ENCODE results near the gene WNT7B. TPM values are rescaled to one million over a fixed set of nuclear protein-coding genes. Genes with fewer than 3 reads are reported as not detected.
A peak's percentile ranks its signal among the peaks of the same experiment; 100 is the strongest.

The WNT7B gene
- total and polyA plus RNA-seq, 2 of the 8 experiments (the other 6 are each of a cell fraction or from before 2014, with no cell fraction given), result 0.14 to 0.24 TPM

- H2BK5ac ChIP-seq (ENCODE audit: low read depth, low read length), result no peak overlapping the region
- TF ChIP-seq GABPA (IDR thresholded peaks at IDR 0.05; ENCODE audit: borderline replicate concordance, insufficient read depth, low read length), result no peak
- TF ChIP-seq JUN (IDR thresholded peaks at IDR 0.05; ENCODE audit: low read depth, low read length), result no peak
- no peak for TF ChIP-seq TEAD4 (IDR thresholded peaks at IDR 0.05; ENCODE audit: low read depth, low read length)
- no peak for TF ChIP-seq NANOG (IDR thresholded peaks at IDR 0.05; ENCODE audit: insufficient read depth, low read depth, low read length, poor library complexity, severe bottlenecking)
Observed at GRCh38 chr22:45999379-45999971, 22.5 kb upstream of the WNT7B start.

More at GRCh38 chr22:45999379-45999971, 22.5 kb upstream of the WNT7B start:
- DNase-seq (ENCODE audit: low read depth in 1 of 2, low spot score in 2 of 2) (no peak), FAIRE-seq (no peak)
- Histone ChIP-seq H4K8ac (ENCODE audit: extremely low read depth, insufficient read depth, low read length) (no peak overlapping the region), H2BK120ac (replicated peaks; ENCODE audit: low read depth, low read length) (no peak overlapping the region), H3K27me3 (replicated peaks in 1 of 4; ENCODE audit: control insufficient read depth in 3 of 4, extremely low read depth in 1 of 4, insufficient read depth in 3 of 4, low read length in 3 of 4) (no peaks in the 10 kb centered on the region; a peak in 1 of 7 replicates), H3K56ac (replicated peaks; ENCODE audit: insufficient read length, low read depth, low read length) (no peak overlapping the region), H4K5ac (ENCODE audit: insufficient read length, low read depth, low read length) (no peak overlapping the region), H3K4me2 (ENCODE audit: insufficient read depth in 1 of 2, low read depth in 2 of 2, low read length in 2 of 2) (no peak overlapping the region), H2AK5ac (ENCODE audit: low read depth, low read length) (no peak overlapping the region), H3K36me3 (ENCODE audit: control insufficient read depth in 2 of 4, insufficient read depth in 4 of 4, low read length in 3 of 4) (no peaks in the 10 kb centered on the region), H3K27ac (ENCODE audit: low read depth, low read length) (no peak overlapping the region), H3K4me3 (ENCODE audit: extremely low read depth in 1 of 4, insufficient read depth in 2 of 4, low read depth in 3 of 4, low read length in 4 of 4) (no peak overlapping the region), H3K18ac (ENCODE audit: extremely low read depth, low read length) (no peak overlapping the region), H3K4ac (replicated peaks; ENCODE audit: insufficient read length, low read depth, low read length) (no peak overlapping the region), H4K91ac (replicated peaks; ENCODE audit: insufficient read length, low read length) (no peak overlapping the region), H2BK15ac (ENCODE audit: low read length) (no peak overlapping the region), H3K79me2 (ENCODE audit: control insufficient read depth in 1 of 2, insufficient read depth in 2 of 2, low read length in 2 of 2) (no peaks in the 10 kb centered on the region), H2BK20ac (ENCODE audit: low read length) (no peak overlapping the region), H4K20me1 (replicated peaks in 1 of 2; ENCODE audit: control insufficient read depth in 1 of 2, insufficient read depth in 2 of 2, low read length in 2 of 2) (no peaks in the 10 kb centered on the region), H3K9me3 (ENCODE audit: insufficient read depth in 2 of 2, low read depth in 1 of 2, low read length in 1 of 2) (no peaks in the 10 kb centered on the region), H3K79me1 (ENCODE audit: low read depth, low read length) (no peaks in the 10 kb centered on the region), H3K4me1 (replicated peaks in 1 of 4; ENCODE audit: control insufficient read depth in 3 of 4, insufficient read depth in 4 of 4, low read length in 3 of 4) (peaks cover 0 to 3% (median 0%) of the 10 kb centered on the region in 4 experiments; a peak in 3 of 7 replicates), H3K23ac (ENCODE audit: insufficient read length) (no peak overlapping the region), H3K23me2 (ENCODE audit: low read depth, low read length) (no peaks in the 10 kb centered on the region), H3K14ac (ENCODE audit: insufficient read length) (no peak overlapping the region), H2AFZ (ENCODE audit: low read length) (no peak overlapping the region), H2BK12ac (ENCODE audit: low read depth, low read length) (0 out of 2 replicates have a peak overlapping the region, but pooled peaks have one; percentile 27), H3K9ac (replicated peaks in 1 of 4; ENCODE audit: extremely low read depth in 1 of 4, low read depth in 3 of 4, low read length in 3 of 4) (no peak overlapping the region)
- POLR2A ChIA-PET (ENCODE audit: partially characterized antibody), result interaction anchor here (0.8 to 1.2 kb wide), 2 partner anchors 12 to 14 kb away, joined by 3 read pairs; no protein-coding TSS in a partner anchor
- CTCF ChIA-PET (ENCODE audit: partially characterized antibody), result interaction anchor here (0.6 to 6.7 kb wide), 9 partner anchors 13 to 305 kb away, joined by 3 to 111 read pairs (median 3); no protein-coding TSS in a partner anchor
- 85% methylated on average over 14 of the region's 14 CpGs; no CpG with 5 or more reads in 1 of the 2 experiments for WGBS, 2 experiments (ENCODE audit: extremely low coverage in 1 of 2, insufficient coverage in 1 of 2, insufficient read length in 1 of 2, insufficient replicate concordance in 2 of 2, low coverage in 1 of 2, low lambda C conversion rate in 2 of 2, missing lambda C conversion rate in 1 of 2)
